Skeletal muscle tissue (tissue), 4 donors: Measurements from ENCODE around the gene LAP3. TPM values are rescaled to one million over a fixed set of nuclear protein-coding genes. Genes with fewer than 3 reads are reported as not detected.

Source experiments
- H3K27ac ChIP-seq: one replicate; pipeline ENCODE4 v1.7.0; 2013; ENCODE audit warnings: mild to moderate bottlenecking, low read depth, low read length, inconsistent platforms
- H3K27me3 ChIP-seq, 3 donors: one replicate each; pipeline ENCODE4 v1.7.0; 2013; ENCODE audit warnings: low read length in 3 of 3; ENCODE audit not compliant: control insufficient read depth in 3 of 3, insufficient read depth in 3 of 3
- H3K36me3 ChIP-seq, 3 donors: one replicate each; pipeline ENCODE4 v1.7.0; 2013; ENCODE audit warnings: low read length in 3 of 3; ENCODE audit not compliant: control insufficient read depth in 3 of 3, insufficient read depth in 3 of 3
- H3K4me1 ChIP-seq, 3 donors: one replicate each; pipeline ENCODE4 v1.7.0; 2013; ENCODE audit warnings: low read length in 3 of 3, mild to moderate bottlenecking in 3 of 3; ENCODE audit not compliant: control insufficient read depth in 3 of 3, insufficient read depth in 3 of 3
- H3K4me3 ChIP-seq, 3 donors: one replicate each; pipeline ENCODE4 v1.7.0; 2013; ENCODE audit warnings: low read length in 3 of 3
- H3K9ac ChIP-seq, 3 donors: one replicate each; pipeline ENCODE4 v1.7.0; 2013; ENCODE audit warnings: low read length in 3 of 3, mild to moderate bottlenecking in 3 of 3, moderate library complexity in 2 of 3, low read depth in 1 of 3
- H3K9me3 ChIP-seq, 3 donors: one replicate each; pipeline ENCODE4 v1.7.0; 2013; ENCODE audit warnings: low read length in 3 of 3; ENCODE audit not compliant: control insufficient read depth in 3 of 3
- total RNA-seq: library from RNA; depleted of rRNA; stranded (reverse); fragments of >200 nt; gene quantifications from one replicate; pipeline ENCODE4 v1.2.3, GENCODE V29; 2014
- donor health status: Osteomylitis.

The LAP3 gene
- total RNA-seq, 1 donor from 2014 or later = 76.7 TPM

DNA sequence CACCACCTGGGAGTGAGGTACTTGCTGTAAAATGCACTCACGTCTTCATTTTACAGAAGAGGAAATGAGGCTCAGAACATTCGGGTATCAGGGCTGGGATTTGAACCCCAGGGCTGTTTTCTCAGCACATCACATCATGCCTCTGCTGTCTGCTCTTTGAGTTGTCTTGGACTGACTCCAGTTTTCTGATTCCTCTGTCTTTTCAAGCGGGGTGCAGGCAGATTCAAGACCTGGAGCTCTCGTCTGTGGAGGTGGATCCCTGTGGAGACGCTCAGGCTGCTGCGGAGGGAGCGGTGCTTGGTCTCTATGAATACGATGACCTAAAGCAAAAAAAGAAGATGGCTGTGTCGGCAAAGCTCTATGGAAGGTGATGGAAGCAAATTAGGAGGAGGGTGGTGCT is 6.3 kb downstream of the LAP3 start:
- Histone ChIP-seq H3K9me3 (no peaks in the 10 kb centered on the region), H3K4me1 (peaks cover 12 to 18% (median 13%) of the 10 kb centered on the region in 3 donors)

GRCh38 chr4:17583941-17584340 is 6.9 kb downstream of the LAP3 start:
- H3K9me3 ChIP-seq = no peaks in the 10 kb centered on the region
- no peak overlapping the region for H3K9ac ChIP-seq
- H3K27me3 ChIP-seq = no peaks in the 10 kb centered on the region
- no peak overlapping the region for H3K4me3 ChIP-seq
- H3K27ac ChIP-seq = no peak overlapping the region
- H3K4me1 ChIP-seq = peaks cover 5 to 11% (median 6%) of the 10 kb centered on the region in 3 donors
- H3K36me3 ChIP-seq = peaks cover 48 to 62% (median 53%) of the 10 kb centered on the region in 3 donors

More for the DNA sequence above, 6.3 kb downstream of the LAP3 start:
- no peak overlapping the region for H3K27ac ChIP-seq
- H3K9ac ChIP-seq = no peak overlapping the region
- H3K27me3 ChIP-seq = no peaks in the 10 kb centered on the region
- no peak overlapping the region for H3K4me3 ChIP-seq
- H3K36me3 ChIP-seq = peaks cover 44 to 58% (median 53%) of the 10 kb centered on the region in 3 donors

DNA sequence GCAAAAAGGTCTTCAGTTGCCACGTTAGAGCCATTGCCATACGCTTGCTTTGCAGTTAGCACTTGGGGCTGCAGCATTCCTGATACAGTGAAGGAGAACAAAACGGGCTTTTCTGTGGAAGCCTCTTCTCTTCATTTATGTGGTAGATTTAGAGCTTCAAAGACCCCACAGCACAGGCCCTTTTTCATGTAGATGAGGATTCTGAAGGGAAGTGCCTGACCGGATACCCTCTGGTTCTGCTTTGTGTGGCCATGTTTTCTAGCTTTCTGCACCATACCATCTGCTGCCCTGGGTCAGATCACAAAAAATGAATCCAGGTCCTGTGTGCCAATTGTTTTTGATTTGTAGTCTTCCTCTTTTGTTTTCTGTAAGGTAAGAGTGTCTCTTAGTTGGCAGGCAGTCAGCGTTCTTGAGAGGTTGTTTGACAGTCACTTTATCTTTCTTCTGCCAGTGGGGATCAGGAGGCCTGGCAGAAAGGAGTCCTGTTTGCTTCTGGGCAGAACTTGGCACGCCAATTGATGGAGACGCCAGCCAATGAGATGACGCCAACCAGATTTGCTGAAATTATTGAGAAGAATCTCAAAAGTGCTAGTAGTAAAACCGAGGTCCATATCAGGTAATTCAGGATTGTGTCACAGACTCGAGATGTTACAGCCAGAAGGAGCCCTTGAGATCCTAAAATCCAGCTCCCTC is 7.7 kb downstream of the LAP3 start:
- Histone ChIP-seq H3K27ac (no peak overlapping the region), H3K27me3 (no peaks in the 10 kb centered on the region), H3K4me3 (no peak overlapping the region), H3K9me3 (no peaks in the 10 kb centered on the region), H3K36me3 (peaks cover 51 to 66% (median 53%) of the 10 kb centered on the region in 3 donors), H3K4me1 (peaks cover 0 to 6% (median 0%) of the 10 kb centered on the region in 3 donors), H3K9ac (no peak overlapping the region)

GRCh38 chr4:17587094-17587822 is 10.3 kb downstream of the LAP3 start:
- Histone ChIP-seq H3K27me3 (no peaks in the 10 kb centered on the region), H3K9me3 (no peaks in the 10 kb centered on the region), H3K4me3 (no peak overlapping the region), H3K9ac (no peak overlapping the region), H3K36me3 (peaks cover 47 to 66% (median 57%) of the 10 kb centered on the region in 3 donors), H3K27ac (no peak overlapping the region), H3K4me1 (peaks cover 0 to 4% (median 0%) of the 10 kb centered on the region in 3 donors)

DNA sequence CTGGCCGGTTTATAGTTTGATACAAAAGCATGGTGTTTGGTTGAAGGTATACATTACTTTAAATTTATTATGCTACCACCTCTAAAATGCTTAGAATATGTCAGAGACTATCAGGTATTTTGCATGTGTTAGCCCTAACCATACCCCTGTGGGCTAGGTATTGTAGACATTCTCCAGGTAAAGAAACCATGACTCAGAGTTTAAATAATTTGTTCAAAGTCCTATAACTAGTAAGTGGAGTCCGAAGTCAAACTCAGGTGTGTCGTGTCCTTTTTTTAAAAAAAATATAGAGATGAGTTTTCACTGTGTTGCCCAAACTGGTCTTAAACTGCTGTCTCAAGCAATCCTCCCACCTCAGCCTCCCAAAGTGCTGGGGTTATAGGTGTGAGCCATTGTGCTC is 12.4 kb downstream of the LAP3 start:
- H3K4me1 ChIP-seq = peaks cover 0 to 4% (median 0%) of the 10 kb centered on the region in 3 donors
- no peaks in the 10 kb centered on the region for H3K9me3 ChIP-seq
- H3K4me3 ChIP-seq = no peak overlapping the region
- peaks cover 29 to 53% (median 43%) of the 10 kb centered on the region in 3 donors for H3K36me3 ChIP-seq
- no peak overlapping the region for H3K9ac ChIP-seq
- no peaks in the 10 kb centered on the region for H3K27me3 ChIP-seq
- H3K27ac ChIP-seq = no peak overlapping the region

GRCh38 chr4:17595471-17596005 is 18.5 kb downstream of the LAP3 start:
- H3K4me1 ChIP-seq = no peaks in the 10 kb centered on the region
- no peak overlapping the region for H3K27ac ChIP-seq
- H3K9ac ChIP-seq = no peak overlapping the region
- no peaks in the 10 kb centered on the region for H3K9me3 ChIP-seq
- no peaks in the 10 kb centered on the region for H3K27me3 ChIP-seq
- H3K4me3 ChIP-seq = no peak overlapping the region
- peaks cover 30 to 52% (median 45%) of the 10 kb centered on the region in 3 donors for H3K36me3 ChIP-seq

GRCh38 chr4:17597517-17597916 is 20.5 kb downstream of the LAP3 start:
- no peak overlapping the region for H3K4me3 ChIP-seq
- H3K36me3 ChIP-seq = peaks cover 35 to 59% (median 46%) of the 10 kb centered on the region in 3 donors
- H3K9me3 ChIP-seq = no peaks in the 10 kb centered on the region
- no peak overlapping the region for H3K27ac ChIP-seq
- no peaks in the 10 kb centered on the region for H3K4me1 ChIP-seq
- H3K9ac ChIP-seq = no peak overlapping the region
- H3K27me3 ChIP-seq = no peaks in the 10 kb centered on the region

DNA sequence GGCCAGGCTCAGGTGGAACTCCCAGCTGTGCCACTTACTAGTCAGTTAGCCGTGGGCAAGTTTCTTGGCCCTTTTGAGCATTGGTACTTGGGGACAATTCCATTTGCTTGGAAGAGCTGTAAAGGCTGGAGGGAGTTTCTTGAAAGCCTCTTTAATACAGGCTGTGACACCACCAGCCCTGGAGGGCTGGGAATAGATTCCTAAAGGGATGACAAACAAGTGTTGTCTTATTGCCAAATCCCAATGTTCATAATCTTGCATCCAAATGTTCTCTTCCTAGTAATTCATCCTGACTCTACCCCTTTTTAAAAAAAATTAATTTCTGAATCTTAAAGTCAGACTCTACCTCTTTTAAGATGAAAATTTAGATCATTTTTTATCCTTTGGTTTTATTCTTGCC is 22.8 kb downstream of the LAP3 start:
- Histone ChIP-seq H3K4me3 (no peak overlapping the region), H3K9ac (no peak overlapping the region), H3K27ac (no peak overlapping the region), H3K27me3 (no peaks in the 10 kb centered on the region), H3K4me1 (no peaks in the 10 kb centered on the region), H3K36me3 (peaks cover 33 to 59% (median 44%) of the 10 kb centered on the region in 3 donors), H3K9me3 (no peaks in the 10 kb centered on the region)

GRCh38 chr4:17605236-17605635 is 28.2 kb downstream of the LAP3 start:
- no peak overlapping the region for H3K4me3 ChIP-seq
- no peaks in the 10 kb centered on the region for H3K27me3 ChIP-seq
- H3K27ac ChIP-seq = no peak overlapping the region
- no peaks in the 10 kb centered on the region for H3K4me1 ChIP-seq
- H3K36me3 ChIP-seq = peaks cover 32 to 51% (median 39%) of the 10 kb centered on the region in 3 donors
- no peak overlapping the region for H3K9ac ChIP-seq
- H3K9me3 ChIP-seq = no peaks in the 10 kb centered on the region
